ENCODE results near the gene ATP6V0A1. TPM values are rescaled to one million over a fixed set of nuclear protein-coding genes. Genes with fewer than 3 reads are reported as not detected.
"Not testable (repeated sequence)": the region's sequence is repeated elsewhere in the genome, so short reads cannot be mapped to it uniquely, and the experiment has no call there.

The ATP6V0A1 gene
- total RNA-seq, 1 donor from 2014 or later, result 27.1 TPM

- Mint-ChIP-seq H3K36me3 (ENCODE audit: low read depth) (peaks cover 8% of the 10 kb centered on the region), H3K4me3 (peak overlapping the region; percentile 89), H3K9me3 (no peaks in the 10 kb centered on the region), H3K27me3 (ENCODE audit: insufficient read depth) (peaks cover 16% of the 10 kb centered on the region), H3K4me1 (ENCODE audit: low read depth) (peaks cover 33% of the 10 kb centered on the region), H3K27ac (peak overlapping the region; percentile 89)
- no peak for DNase-seq (ENCODE audit: low spot score)
- intact Hi-C loops (cut with micrococcal nuclease), result loop anchor here (1.0 kb wide), 3 partner anchors 19 to 74 kb away; partner anchors contain the start of genes PSMC3IP, RETREG3 and TUBG1
These were observed 76.7 kb downstream of the ATP6V0A1 start for GRCh38 chr17:42535155-42536047.

GRCh38 chr17:42536048-42536371 lies 77.3 kb downstream of the ATP6V0A1 start, which contains the start of gene NAGLU:
Gene NAGLU, plus strand, starts transcription at chr17:42536241. Its CDS starts 32 bp downstream, at chr17:42536273.
- H3K4me3 Mint-ChIP-seq, result peak within 1 kb of the TSS; percentile 90
- DNase-seq (ENCODE audit: low spot score), result peak; percentile 85
- intact Hi-C loops (cut with micrococcal nuclease), result loop anchor here (1.0 kb wide), 3 partner anchors 18 to 73 kb away; partner anchors contain the start of genes PSMC3IP, RETREG3 and TUBG1
- peak within 1 kb of the TSS; percentile 89 for H3K27ac Mint-ChIP-seq
- H3K9me3 Mint-ChIP-seq, result no peaks in the 10 kb centered on the region
- H3K27me3 Mint-ChIP-seq (ENCODE audit: insufficient read depth), result peaks cover 16% of the 10 kb centered on the region
- H3K4me1 Mint-ChIP-seq (ENCODE audit: low read depth), result peaks cover 33% of the 10 kb centered on the region
- peaks cover 8% of the 10 kb centered on the region for H3K36me3 Mint-ChIP-seq (ENCODE audit: low read depth)

GRCh38 chr17:42536372-42537155 lies 77.9 kb downstream of the ATP6V0A1 start:
- Mint-ChIP-seq H3K27me3 (ENCODE audit: insufficient read depth) (peaks cover 15% of the 10 kb centered on the region), H3K9me3 (no peaks in the 10 kb centered on the region), H3K4me1 (ENCODE audit: low read depth) (peaks cover 33% of the 10 kb centered on the region)

GRCh38 chr17:42537156-42537805 lies 78.6 kb downstream of the ATP6V0A1 start:
- H3K9me3 Mint-ChIP-seq, result no peaks in the 10 kb centered on the region
- DNase-seq (ENCODE audit: low spot score), result no peak
- H3K36me3 Mint-ChIP-seq (ENCODE audit: low read depth), result peaks cover 8% of the 10 kb centered on the region
- H3K27me3 Mint-ChIP-seq (ENCODE audit: insufficient read depth), result peaks cover 12% of the 10 kb centered on the region
- intact Hi-C loops (cut with micrococcal nuclease), result no loop called here
- H3K27ac Mint-ChIP-seq, result no peak overlapping the region
- H3K4me3 Mint-ChIP-seq, result peak overlapping the region; percentile 90
- peaks cover 31% of the 10 kb centered on the region for H3K4me1 Mint-ChIP-seq (ENCODE audit: low read depth)

More at GRCh38 chr17:42536372-42537155, 77.9 kb downstream of the ATP6V0A1 start:
- peak overlapping the region; percentile 88 for H3K27ac Mint-ChIP-seq
- DNase-seq (ENCODE audit: low spot score), result peak; percentile 76
- H3K4me3 Mint-ChIP-seq, result peak overlapping the region; percentile 90
- peaks cover 8% of the 10 kb centered on the region for H3K36me3 Mint-ChIP-seq (ENCODE audit: low read depth)
- intact Hi-C loops (cut with micrococcal nuclease), result loop anchor here (1.0 kb wide), 3 partner anchors 18 to 73 kb away; partner anchors contain the start of genes PSMC3IP, RETREG3 and TUBG1

- Mint-ChIP-seq H3K4me1 (ENCODE audit: low read depth) (peaks cover 31% of the 10 kb centered on the region), H3K27ac (peak overlapping the region; percentile 24), H3K36me3 (ENCODE audit: low read depth) (peaks cover 9% of the 10 kb centered on the region), H3K9me3 (no peaks in the 10 kb centered on the region), H3K4me3 (peak overlapping the region; percentile 62), H3K27me3 (ENCODE audit: insufficient read depth) (peaks cover 10% of the 10 kb centered on the region)
- intact Hi-C loops (cut with micrococcal nuclease), result no loop called here
- no peak for DNase-seq (ENCODE audit: low spot score)
These were observed 79.3 kb downstream of the ATP6V0A1 start for GRCh38 chr17:42537826-42538451.

- no peaks in the 10 kb centered on the region for H3K9me3 Mint-ChIP-seq
- peaks cover 9% of the 10 kb centered on the region for H3K36me3 Mint-ChIP-seq (ENCODE audit: low read depth)
- no peak for DNase-seq (ENCODE audit: low spot score)
- H3K27me3 Mint-ChIP-seq (ENCODE audit: insufficient read depth), result peaks cover 7% of the 10 kb centered on the region
- H3K4me1 Mint-ChIP-seq (ENCODE audit: low read depth), result peaks cover 31% of the 10 kb centered on the region
- H3K4me3 Mint-ChIP-seq, result no peak overlapping the region
- intact Hi-C loops (cut with micrococcal nuclease), result no loop called here
- no peak overlapping the region for H3K27ac Mint-ChIP-seq
These were observed 79.8 kb downstream of the ATP6V0A1 start for GRCh38 chr17:42538482-42538881.

- H3K36me3 Mint-ChIP-seq (ENCODE audit: low read depth); H3K27ac Mint-ChIP-seq; H3K9me3 Mint-ChIP-seq; H3K27me3 Mint-ChIP-seq (ENCODE audit: insufficient read depth); intact Hi-C loops (cut with micrococcal nuclease); DNase-seq (ENCODE audit: low spot score): not testable (repeated sequence)
- Mint-ChIP-seq H3K4me3 (peak overlapping the region; percentile 15), H3K4me1 (ENCODE audit: low read depth) (peaks cover 27% of the 10 kb centered on the region)
These were observed 81.9 kb downstream of the ATP6V0A1 start for GRCh38 chr17:42540558-42540957.

GRCh38 chr17:42541041-42541833 lies 82.6 kb downstream of the ATP6V0A1 start:
- H3K36me3 Mint-ChIP-seq (ENCODE audit: low read depth), result peaks cover 7% of the 10 kb centered on the region
- H3K9me3 Mint-ChIP-seq, result no peaks in the 10 kb centered on the region
- intact Hi-C loops (cut with micrococcal nuclease), result no loop called here
- no peak for DNase-seq (ENCODE audit: low spot score)
- peaks cover 24% of the 10 kb centered on the region for H3K4me1 Mint-ChIP-seq (ENCODE audit: low read depth)
- peak overlapping the region; percentile 59 for H3K4me3 Mint-ChIP-seq
- peak overlapping the region; percentile 57 for H3K27ac Mint-ChIP-seq
- H3K27me3 Mint-ChIP-seq (ENCODE audit: insufficient read depth), result no peaks in the 10 kb centered on the region

- Mint-ChIP-seq H3K9me3 (no peaks in the 10 kb centered on the region), H3K36me3 (ENCODE audit: low read depth) (peaks cover 5% of the 10 kb centered on the region), H3K27me3 (ENCODE audit: insufficient read depth) (no peaks in the 10 kb centered on the region), H3K27ac (no peak overlapping the region), H3K4me1 (ENCODE audit: low read depth) (peaks cover 13% of the 10 kb centered on the region), H3K4me3 (no peak overlapping the region)
- intact Hi-C loops (cut with micrococcal nuclease), result no loop called here
- no peak for DNase-seq (ENCODE audit: low spot score)
These were observed 84.8 kb downstream of the ATP6V0A1 start for GRCh38 chr17:42543190-42544079.

GRCh38 chr17:42544874-42545283 lies 86.2 kb downstream of the ATP6V0A1 start:
- Mint-ChIP-seq H3K27ac (no peak overlapping the region), H3K4me3 (no peak overlapping the region), H3K4me1 (ENCODE audit: low read depth) (peaks cover 21% of the 10 kb centered on the region), H3K27me3 (ENCODE audit: insufficient read depth) (no peaks in the 10 kb centered on the region), H3K36me3 (ENCODE audit: low read depth) (peaks cover 5% of the 10 kb centered on the region), H3K9me3 (no peaks in the 10 kb centered on the region)
- intact Hi-C loops (cut with micrococcal nuclease), result no loop called here
- no peak for DNase-seq (ENCODE audit: low spot score)
